ENCODE results near the gene PVALB.
"Not testable (repeated sequence)": the region's sequence is repeated elsewhere in the genome, so short reads cannot be mapped to it uniquely, and the experiment has no call there.

Gene PVALB

GRCh38 chr22:36754881-36755280 is 62.0 kb downstream of the PVALB start:
- not testable (repeated sequence) for DNase-seq

GRCh38 chr22:36753916-36754315 is 62.9 kb downstream of the PVALB start:
- no peak for DNase-seq

- no peak for DNase-seq
These were observed 63.6 kb downstream of the PVALB start for GRCh38 chr22:36753120-36753802.

Data from NK-92 treated with Interleukin-12 subunit alpha and Interleukin-12 subunit beta, amount 100 ng/mL, for 24 hours (cell line).